Stimulated activated CD4-positive, alpha-beta T cell treated with anti-CD3 and anti-CD28 coated beads, Interleukin-2, amount 100 ng/mL, for 48 hours (primary cell): ENCODE results near the gene SLC26A11.
"Not testable (repeated sequence)": the region's sequence is repeated elsewhere in the genome, so short reads cannot be mapped to it uniquely, and the experiment has no call there.

Experiments
- DNase-seq, 2 donors: peaks; one replicate each; pipeline ENCODE4 v3.0.0-alpha.2; 2020

The SLC26A11 gene

DNA sequence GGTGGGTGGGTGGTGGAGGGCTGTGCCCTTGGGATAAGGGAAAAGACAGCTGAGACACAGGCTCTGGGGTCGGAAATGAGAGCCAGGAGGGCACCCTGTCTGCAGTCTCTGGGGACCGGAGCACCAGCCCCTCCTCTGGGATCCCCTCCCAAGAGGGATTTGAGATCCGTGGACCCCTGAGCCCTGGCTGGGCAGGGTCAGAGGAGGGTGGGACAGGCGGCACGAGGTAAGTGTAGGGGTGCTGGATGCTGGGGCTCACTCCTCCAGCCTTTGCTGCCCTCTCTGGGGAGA is 519 bp upstream of the SLC26A11 start:
- no peak for DNase-seq

DNA sequence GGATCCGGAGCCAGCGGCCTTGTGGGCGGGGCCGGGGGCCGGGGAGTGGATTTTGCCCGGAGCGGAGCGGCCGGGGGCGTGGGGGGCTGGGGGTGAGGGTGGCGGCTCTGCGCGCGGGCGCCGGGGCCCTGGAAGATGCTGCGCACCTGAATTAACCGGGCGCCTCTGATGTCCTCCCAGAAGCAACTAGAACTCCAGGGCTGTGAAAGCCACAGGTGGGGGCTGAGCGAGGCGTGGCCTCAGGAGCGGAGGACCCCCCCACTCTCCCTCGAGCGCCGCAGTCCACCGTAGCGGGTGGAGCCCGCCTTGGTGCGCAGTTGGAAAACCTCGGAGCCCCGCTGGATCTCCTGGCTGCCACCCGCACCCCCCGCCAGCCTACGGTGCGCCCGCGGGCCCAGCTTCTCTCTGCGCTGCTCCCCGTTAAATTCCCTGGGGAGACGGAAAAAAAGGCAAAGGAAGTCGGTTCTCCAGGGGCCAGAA is 549 bp downstream of the SLC26A11 start:
- peak in 1 of 2 donors; percentile 6 for DNase-seq

GRCh38 chr17:80221351-80222105 is 1.3 kb downstream of the SLC26A11 start:
- DNase-seq = no peak

DNA sequence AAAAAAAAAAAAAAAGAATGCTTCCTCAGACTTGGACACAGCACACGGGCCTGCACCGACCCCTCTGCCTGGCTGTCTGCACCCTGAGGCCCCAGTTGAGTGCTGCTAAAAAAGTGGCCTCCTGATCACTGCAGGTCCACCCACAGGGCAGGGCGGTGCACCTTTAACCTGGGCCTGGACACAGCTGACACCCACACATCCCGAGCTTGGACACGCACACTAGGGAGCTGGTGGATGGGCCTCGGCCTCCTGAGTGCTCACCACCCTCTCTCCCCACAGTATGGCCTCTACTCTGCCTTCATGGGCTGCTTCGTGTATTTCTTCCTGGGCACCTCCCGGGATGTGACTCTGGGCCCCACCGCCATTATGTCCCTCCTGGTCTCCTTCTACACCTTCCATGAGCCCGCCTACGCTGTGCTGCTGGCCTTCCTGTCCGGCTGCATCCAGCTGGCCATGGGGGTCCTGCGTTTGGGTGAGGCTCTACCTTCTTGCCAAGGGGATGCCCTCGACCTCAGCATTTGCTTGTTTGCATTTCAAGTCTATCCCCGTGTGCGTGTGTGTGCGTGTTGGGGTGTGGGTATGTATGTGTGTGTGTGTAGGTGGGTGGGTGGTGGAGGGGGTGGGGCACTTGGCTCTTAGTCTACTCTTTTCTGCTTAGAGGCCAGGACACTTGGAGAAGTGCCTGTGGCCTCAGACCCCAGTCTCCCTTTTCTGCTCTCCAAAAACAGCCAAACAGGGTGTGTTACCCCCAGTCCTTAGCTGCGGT is 2.3 kb downstream of the SLC26A11 start:
- no peak for DNase-seq

GRCh38 chr17:80223142-80223815 is 3.1 kb downstream of the SLC26A11 start:
- no peak for DNase-seq

GRCh38 chr17:80223838-80224497 is 3.7 kb downstream of the SLC26A11 start:
- DNase-seq = no peak

DNA sequence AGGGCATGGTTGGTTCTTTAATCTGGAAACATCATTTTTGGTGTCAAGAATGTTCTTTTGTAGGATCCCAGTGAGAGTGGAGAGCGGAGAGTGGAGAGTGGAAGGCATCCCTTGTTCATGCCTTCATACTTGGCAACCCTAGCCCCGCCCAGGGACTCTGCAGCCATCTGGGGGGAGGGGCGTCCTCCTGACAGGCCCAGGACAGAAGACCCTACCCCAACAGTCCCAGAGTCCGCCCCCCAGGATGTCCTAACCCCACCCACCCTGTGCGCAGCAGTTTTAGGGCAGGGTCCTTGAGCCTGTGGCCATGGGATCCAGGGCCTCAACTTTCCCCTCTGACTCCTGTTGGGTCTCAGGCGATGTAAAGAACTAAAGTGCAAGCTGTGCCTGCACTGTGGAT is 4.5 kb downstream of the SLC26A11 start:
- no peak for DNase-seq

- no peak for DNase-seq
These were observed 5.0 kb downstream of the SLC26A11 start for GRCh38 chr17:80225230-80225629.

DNA sequence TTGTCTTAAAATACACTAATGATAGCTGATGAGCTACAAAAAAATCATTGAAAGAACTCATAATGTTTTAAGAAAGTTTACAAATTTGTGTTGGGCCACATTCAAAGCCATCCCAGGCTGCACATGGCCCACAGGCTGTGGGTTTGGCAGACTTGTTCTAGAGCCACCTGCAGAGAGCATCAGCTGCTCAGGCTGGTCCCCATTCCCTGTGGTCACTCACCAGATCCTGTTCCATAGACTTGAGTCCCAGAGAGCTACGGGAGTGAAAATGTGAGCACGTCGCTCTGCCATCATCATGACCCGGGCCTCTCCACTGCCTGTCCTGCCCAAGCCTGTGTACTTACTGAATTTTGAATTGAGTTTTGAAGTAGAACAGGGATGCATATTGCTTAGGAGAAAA is 6.9 kb downstream of the SLC26A11 start:
- no peak for DNase-seq

DNA sequence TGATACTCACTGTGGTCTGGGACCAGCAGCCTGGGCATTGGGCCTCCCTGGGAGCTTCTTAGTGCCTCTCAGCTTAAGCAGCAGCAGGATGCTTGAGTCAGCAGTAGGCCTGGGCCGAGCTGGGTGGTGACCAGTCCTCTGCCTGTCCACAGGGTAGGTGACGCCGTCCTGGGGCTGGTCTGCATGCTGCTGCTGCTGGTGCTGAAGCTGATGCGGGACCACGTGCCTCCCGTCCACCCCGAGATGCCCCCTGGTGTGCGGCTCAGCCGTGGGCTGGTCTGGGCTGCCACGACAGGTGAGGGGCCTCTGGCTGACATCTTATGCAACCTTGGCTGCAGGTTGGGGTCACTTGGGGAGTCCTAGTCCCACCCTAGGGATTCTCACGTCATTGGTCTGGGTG is 7.4 kb downstream of the SLC26A11 start:
- DNase-seq = no peak

- DNase-seq = no peak
These were observed 8.2 kb downstream of the SLC26A11 start for GRCh38 chr17:80228477-80228876.

DNA sequence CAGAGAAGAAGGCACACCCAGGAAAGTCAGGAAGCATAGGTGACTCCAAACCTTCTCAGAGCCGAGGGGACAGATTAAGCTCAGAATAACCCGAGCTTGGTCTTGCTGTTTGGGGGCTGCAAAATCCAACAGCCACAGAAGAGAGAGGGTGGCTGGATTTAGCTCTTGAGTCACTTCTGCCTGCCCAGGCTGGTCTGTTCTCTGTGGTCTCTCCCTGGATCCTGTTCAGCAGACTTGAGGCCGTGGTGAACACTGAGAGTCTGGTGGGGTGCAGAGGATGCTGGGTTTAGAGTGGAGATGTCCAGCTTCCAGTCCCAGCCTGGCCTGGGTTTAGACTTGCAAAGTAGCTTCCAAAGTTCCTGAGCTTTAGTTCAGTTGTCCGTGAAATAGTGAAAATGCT is 8.8 kb downstream of the SLC26A11 start:
- no peak for DNase-seq

DNA sequence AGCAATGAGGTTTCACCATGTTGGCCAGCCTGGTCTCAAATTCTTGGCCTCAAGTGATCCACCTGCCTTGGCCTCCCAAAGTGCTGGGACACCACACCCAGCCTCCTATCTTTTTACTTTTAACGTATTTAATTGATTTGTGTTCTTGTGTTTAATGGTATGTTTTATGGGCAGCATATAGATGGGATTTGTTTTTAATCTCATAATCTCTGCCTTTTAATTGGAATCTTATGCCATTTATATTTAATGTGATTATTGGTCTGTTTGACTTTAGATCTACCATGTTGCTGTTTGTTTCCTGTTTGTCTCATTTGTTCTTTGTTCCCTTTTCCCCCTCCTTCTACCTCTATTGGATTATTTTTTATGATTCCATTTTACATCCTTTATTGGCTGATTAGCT is 12.2 kb downstream of the SLC26A11 start:
- DNase-seq = no peak

DNA sequence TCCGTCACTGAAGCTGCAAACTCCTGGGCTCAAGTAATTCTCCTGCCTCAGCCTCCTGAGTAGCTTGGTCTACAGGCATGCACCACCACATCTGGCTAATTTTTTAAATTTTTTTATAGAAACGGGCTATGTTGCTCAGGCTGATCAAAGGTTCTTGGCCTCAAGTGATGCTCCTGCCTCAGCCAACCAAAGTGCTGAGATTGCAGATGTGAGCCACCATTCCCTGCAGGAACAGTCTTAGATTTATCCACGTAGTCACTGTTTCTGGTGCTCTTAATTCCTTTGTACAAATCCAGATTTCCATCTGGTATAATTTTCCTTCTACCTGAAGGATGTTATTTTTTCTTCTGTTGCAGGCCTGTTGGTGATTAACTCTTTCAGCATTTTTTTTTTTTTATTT is 13.0 kb downstream of the SLC26A11 start:
- DNase-seq = no peak

- no peak for DNase-seq
These were observed 16.7 kb downstream of the SLC26A11 start for GRCh38 chr17:80236911-80237310.

DNA sequence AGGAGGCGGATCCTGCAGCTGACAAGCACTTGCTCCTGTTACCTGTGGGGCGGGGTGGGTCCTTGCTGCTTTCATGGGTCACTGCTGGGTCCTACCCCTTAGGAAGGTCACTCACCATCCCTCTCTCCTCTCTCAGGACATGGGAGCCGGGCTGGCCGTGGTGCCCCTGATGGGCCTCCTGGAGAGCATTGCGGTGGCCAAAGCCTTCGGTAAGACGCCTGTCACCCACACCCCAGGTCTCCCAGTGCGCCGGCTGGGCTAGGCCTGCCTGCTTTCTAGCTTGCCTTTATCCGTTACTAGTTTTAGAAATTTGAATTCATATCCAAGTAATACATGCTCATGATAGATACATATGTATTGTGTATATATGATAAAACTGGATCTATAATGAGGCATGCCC is 17.2 kb downstream of the SLC26A11 start:
- DNase-seq = no peak

DNA sequence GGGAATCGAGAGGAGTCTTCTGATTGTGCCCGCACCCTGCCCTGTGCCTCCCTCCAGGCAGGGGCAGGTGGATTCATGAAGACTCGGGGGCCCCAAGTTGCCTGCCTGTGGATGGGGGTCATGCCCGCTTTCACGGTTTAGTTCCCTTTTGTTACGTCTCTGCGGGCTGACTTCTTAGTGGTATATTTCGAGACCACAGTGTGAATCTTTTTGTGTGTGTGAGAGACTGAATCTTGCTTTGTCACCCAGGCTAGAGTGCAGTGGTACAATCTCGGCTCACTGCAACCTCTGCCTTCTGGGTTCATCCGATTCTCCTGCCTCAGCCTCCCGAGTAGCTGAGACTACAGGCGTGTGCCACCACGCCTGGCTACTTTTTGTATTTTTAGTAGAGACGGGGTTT is 22.3 kb downstream of the SLC26A11 start:
- DNase-seq = no peak

DNA sequence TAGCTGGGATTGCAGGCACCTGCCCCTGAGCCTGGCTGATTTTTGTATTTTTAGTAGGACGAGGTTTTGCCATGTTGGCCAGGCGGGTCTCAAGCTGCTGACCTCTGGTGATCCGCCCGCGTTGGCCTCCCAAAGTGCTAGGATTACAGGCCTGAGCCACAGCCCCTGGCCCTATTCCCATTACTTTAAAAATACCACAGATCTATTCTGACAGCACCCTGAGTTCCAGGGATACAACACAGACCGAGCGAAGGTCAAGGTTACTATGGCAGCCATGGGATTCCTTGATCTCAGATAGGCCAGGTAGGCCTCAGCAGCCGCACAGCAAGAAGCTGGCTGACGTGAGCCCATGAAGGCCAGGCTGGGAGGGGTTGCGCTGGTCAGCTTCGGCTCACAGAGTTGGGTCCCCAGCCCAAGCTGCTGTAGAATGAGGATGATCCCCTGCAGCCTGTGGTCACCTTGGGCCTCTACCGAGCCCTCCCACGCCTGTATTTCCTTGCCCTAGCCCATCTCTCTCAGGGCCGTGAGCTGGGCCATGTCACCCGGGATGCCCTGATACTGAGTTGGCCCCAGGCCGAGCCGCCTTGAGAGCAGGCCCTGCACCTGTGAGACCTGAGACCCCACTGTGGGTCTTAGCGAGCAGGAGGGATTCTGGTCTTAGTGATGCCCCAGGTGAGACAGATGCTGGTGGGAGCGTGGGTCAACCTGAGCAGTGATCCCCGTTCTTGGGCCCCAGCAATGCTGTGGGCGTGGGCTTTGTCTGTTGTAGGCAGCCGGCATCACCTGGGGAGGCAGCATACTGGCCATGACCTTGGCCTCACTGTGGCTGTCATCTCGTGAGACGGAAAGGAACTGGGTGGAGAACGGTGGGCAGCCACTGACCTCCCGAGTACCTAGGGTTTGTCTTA is 23.6 kb downstream of the SLC26A11 start:
- DNase-seq = no peak

DNA sequence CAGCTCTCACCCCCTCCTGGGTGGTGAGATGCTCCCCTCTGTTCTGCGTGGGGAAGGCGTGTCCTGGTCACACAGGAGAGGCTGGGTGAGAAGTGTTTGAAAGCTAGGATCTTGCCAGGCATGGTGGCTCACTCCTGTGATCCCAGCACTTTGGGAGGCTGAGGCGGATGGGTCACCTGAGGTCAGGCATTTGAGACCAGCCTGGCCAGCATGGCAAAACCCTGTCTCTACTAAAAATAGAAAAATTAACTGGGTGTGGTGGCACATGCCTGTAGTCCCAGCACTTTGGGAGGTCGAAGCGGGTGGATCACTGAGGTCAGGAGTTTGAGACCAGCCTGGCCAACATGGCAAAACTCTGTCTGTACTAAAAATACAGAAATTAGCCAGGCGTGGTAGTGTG is 24.2 kb downstream of the SLC26A11 start:
- DNase-seq = not testable (repeated sequence)

GRCh38 chr17:80244871-80245509 is 24.8 kb downstream of the SLC26A11 start:
- DNase-seq = no peak

DNA sequence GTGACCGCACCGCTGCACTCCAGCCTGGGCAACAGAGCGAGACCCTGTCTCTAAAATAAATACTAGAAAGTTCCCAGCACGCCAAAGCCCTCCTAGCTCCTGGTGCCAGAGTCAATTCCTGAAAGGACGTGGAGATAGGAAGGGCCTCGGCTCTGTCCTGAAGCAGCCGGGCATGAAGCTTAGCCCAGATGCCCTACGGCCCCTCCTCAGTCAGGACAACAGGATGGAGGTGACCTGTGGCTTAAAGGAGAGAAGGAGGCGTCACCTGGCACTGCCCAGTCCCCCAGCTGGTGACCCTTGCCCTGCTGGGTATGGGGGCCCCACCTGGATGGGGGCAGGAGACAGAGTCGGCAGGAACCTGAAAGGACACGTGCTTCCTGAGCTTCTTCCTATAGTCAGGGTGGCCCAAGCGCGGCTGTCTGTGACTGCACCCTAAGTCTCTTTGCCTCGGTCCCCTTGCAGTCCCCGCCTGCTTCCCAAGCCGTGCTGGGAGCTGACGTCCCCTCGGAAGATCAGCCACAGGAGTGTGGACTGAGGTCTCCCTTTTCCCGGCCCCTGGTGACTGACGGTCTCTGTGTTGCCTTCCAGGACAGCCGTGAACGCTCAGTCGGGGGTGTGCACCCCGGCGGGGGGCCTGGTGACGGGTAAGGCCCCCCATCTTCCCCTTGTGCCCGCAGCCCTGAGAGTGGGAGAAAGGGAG is 25.5 kb downstream of the SLC26A11 start:
- DNase-seq = no peak
